RCC 7860 (cell line): ENCODE measurements around the gene C4B.
"Not testable (repeated sequence)": the region's sequence is repeated elsewhere in the genome, so short reads cannot be mapped to it uniquely, and the experiment has no call there.

Experiments
- DNase-seq: peaks from one replicate; pipeline ENCODE4 v3.0.0-alpha.2; 2015; ENCODE audit warnings: low spot score
- FAIRE-seq: peaks from 2 replicates; lab custom pipeline; 2012; peaks lifted over from hg19 to GRCh38; lab: Jason Lieb, UNC

The C4B gene

DNA sequence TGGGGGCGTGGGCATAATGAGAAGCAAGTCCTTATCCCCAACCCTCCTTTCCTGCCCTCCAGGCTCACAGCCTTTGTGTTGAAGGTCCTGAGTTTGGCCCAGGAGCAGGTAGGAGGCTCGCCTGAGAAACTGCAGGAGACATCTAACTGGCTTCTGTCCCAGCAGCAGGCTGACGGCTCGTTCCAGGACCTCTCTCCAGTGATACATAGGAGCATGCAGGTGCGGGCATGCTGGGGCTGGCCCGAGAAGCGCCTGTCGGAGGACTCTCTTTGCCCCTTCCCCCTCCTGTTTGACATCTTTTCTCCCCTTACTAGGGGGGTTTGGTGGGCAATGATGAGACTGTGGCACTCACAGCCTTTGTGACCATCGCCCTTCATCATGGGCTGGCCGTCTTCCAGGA, 14.0 kb downstream of the C4B start:
- FAIRE-seq, DNase-seq: not testable (repeated sequence)

GRCh38 chr6:32029553-32029952, 15.0 kb downstream of the C4B start:
- not testable (repeated sequence) for DNase-seq

DNA sequence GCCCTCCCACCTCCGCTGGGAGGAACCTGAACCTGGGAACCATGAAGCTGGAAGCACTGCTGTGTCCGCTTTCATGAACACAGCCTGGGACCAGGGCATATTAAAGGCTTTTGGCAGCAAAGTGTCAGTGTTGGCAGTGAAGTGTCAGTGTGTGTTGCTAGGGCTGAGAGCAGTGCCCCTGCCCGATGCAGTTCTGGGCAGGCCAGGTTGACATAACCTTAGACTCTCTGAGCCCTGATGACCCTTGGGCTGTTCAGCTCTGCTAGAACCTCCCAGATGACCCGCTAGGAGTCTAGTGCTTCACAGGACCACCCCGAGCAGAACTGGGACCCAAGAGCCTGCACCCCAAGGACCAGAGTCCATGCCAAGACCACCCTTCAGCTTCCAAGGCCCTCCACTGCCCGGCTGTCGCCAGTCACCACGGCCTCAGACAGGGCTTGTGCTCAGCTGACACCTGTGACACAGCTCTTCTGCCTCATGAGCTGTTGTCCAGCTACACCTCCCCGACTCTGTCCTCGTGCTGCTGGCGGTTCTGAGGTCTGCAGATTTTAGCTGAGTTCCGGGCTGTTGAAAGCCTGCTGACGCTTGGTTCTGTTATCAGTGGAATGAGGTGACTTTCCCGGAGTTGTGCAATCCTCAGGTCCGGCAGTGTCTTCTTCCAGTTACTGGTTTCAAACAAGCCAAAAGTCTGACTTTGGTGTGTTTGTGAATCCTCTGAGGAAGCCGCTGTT, 20.9 kb downstream of the C4B start:
- FAIRE-seq, DNase-seq: not testable (repeated sequence)

More at GRCh38 chr6:32029553-32029952, 15.0 kb downstream of the C4B start:
- not testable (repeated sequence) for FAIRE-seq

GRCh38 chr6:32037136-32037535, 22.5 kb downstream of the C4B start:
- DNase-seq, FAIRE-seq: not testable (repeated sequence)

DNA sequence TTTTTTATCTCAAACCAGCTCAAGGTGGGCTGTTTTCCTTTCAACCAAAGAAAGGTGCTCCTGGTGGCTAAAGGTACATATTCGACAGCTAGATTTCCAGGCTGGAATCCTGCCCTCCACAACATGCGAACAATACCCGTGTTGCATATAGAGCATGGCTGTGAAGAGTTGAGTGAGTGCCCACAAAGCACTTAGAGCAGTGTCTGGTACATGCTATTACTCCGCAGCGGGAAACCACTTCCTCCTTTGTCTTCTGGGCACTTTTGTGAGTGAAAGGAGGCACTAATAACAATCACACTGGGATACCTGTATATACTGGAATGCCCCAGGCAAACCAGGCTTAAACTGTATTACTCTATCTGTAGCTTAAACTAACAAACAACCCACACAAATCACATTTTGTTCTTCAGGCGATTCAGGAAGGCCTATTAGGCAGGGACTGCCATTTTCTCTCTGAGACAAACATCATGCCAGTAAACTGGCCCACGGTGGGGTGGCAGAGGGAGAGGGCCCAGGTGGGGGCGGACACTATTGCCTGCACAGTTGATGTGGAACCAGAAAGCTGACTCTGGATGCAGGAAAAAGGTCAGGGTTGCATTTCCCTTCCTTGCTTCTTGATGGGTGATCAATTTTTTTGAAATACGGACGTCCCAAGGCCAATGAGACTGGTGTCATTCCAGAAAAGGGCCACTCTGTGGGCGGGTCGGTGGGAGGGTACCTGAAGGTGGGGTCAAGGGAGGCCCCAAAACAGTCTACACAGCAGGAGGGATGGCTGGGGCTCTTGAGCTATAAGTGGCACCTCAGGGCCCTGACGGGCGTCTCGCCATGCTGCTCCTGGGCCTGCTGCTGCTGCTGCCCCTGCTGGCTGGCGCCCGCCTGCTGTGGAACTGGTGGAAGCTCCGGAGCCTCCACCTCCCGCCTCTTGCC, 23.3 kb downstream of the C4B start, which contains the start of gene CYP21A2:
Gene CYP21A2 (plus strand): TSS at position 818 of the 927 bp plus-strand sequence. CDS start 8 bp downstream, at position 826.
- DNase-seq, FAIRE-seq: not testable (repeated sequence)

- not testable (repeated sequence) for DNase-seq, FAIRE-seq
Measured at GRCh38 chr6:32038878-32039277, 24.3 kb downstream of the C4B start.

DNA sequence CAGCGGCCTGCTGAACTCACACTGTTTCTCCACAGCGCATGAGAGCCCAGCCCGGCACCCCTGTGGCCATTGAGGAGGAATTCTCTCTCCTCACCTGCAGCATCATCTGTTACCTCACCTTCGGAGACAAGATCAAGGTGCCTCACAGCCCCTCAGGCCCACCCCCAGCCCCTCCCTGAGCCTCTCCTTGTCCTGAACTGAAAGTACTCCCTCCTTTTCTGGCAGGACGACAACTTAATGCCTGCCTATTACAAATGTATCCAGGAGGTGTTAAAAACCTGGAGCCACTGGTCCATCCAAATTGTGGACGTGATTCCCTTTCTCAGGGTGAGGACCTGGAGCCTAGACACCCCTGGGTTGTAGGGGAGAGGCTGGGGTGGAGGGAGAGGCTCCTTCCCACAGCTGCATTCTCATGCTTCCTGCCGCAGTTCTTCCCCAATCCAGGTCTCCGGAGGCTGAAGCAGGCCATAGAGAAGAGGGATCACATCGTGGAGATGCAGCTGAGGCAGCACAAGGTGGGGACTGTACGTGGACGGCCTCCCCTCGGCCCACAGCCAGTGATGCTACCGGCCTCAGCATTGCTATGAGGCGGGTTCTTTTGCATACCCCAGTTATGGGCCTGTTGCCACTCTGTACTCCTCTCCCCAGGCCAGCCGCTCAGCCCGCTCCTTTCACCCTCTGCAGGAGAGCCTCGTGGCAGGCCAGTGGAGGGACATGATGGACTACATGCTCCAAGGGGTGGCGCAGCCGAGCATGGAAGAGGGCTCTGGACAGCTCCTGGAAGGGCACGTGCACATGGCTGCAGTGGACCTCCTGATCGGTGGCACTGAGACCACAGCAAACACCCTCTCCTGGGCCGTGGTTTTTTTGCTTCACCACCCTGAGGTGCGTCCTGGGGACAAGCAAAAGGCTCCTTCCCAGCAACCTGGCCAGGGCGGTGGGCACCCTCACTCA, 25.0 kb downstream of the C4B start:
- FAIRE-seq: not testable (repeated sequence)

DNA sequence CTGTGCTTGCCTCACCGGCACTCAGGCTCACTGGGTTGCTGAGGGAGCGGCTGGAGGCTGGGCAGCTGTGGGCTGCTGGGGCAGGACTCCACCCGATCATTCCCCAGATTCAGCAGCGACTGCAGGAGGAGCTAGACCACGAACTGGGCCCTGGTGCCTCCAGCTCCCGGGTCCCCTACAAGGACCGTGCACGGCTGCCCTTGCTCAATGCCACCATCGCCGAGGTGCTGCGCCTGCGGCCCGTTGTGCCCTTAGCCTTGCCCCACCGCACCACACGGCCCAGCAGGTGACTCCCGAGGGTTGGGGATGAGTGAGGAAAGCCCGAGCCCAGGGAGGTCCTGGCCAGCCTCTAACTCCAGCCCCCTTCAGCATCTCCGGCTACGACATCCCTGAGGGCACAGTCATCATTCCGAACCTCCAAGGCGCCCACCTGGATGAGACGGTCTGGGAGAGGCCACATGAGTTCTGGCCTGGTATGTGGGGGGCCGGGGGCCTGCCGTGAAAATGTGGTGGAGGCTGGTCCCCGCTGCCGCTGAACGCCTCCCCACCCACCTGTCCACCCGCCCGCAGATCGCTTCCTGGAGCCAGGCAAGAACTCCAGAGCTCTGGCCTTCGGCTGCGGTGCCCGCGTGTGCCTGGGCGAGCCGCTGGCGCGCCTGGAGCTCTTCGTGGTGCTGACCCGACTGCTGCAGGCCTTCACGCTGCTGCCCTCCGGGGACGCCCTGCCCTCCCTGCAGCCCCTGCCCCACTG, 25.9 kb downstream of the C4B start:
- FAIRE-seq, DNase-seq: not testable (repeated sequence)

More for the DNA sequence above, 25.0 kb downstream of the C4B start:
- DNase-seq: not testable (repeated sequence)

DNA sequence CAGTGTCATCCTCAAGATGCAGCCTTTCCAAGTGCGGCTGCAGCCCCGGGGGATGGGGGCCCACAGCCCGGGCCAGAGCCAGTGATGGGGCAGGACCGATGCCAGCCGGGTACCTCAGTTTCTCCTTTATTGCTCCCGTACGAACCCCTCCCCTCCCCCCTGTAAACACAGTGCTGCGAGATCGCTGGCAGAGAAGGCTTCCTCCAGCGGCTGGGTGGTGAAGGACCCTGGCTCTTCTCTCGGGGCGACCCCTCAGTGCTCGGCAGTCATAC, 26.4 kb downstream of the C4B start:
- not testable (repeated sequence) for FAIRE-seq, DNase-seq

GRCh38 chr6:32041385-32041784, 26.8 kb downstream of the C4B start:
- FAIRE-seq, DNase-seq: not testable (repeated sequence)

GRCh38 chr6:32042276-32042675, 27.7 kb downstream of the C4B start:
- not testable (repeated sequence) for DNase-seq, FAIRE-seq

- FAIRE-seq: not testable (repeated sequence)
Measured at GRCh38 chr6:32043589-32044380, 29.2 kb downstream of the C4B start.

DNA sequence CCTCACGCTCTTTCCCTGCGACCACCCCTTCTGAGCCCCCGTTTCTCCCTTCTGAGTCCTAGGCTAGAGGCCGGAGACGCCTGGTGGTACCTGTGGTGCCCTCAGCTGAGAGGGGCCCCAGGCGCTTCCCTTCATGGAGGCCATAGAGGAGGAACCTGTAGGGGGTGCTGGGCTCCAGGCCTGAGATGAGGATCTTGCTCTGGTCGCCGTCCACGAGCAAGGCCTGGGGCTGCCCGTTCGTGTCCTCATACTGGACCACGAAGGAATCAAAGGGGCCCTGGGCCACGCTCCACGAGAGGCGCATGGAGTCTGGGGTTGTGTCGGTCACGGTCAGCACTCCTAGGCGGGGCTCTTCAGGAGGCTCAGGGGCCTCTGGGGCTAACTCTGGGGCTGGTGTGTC, 30.3 kb downstream of the C4B start:
- not testable (repeated sequence) for DNase-seq, FAIRE-seq

More at GRCh38 chr6:32043589-32044380, 29.2 kb downstream of the C4B start:
- not testable (repeated sequence) for DNase-seq

GRCh38 chr6:32045811-32046449, 31.3 kb downstream of the C4B start:
- FAIRE-seq: no peak
- DNase-seq: no peak

GRCh38 chr6:32046450-32047083, 32.0 kb downstream of the C4B start:
- DNase-seq: no peak
- FAIRE-seq: no peak

DNA sequence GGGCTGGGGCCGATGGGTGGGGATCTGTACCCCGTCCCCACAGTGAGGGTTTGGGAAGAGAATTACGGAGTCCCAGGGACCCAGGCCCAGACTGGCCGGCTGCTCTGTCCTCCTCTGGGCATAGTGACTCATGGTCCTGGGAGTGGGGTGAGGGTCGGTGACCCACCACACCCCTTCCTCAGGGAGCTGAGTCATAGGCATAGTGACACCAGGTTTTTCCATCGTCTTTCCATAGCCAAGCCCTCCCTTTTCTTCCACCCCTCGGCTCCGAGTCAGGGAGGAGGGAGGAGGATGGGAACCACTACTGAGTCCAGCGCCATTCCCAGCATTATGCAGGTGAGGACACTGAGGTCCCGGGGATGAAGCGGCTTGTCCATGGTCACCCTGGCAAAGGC, 32.5 kb downstream of the C4B start:
- no peak for DNase-seq
- no peak for FAIRE-seq

GRCh38 chr6:32047539-32047854, 32.9 kb downstream of the C4B start:
- DNase-seq: no peak

More at GRCh38 chr6:32047539-32047854, 32.9 kb downstream of the C4B start:
- no peak for FAIRE-seq
